ENCODE results near the gene POLN.
A peak's percentile ranks its signal among the peaks of the same experiment; 100 is the strongest.

Gene POLN

DNA sequence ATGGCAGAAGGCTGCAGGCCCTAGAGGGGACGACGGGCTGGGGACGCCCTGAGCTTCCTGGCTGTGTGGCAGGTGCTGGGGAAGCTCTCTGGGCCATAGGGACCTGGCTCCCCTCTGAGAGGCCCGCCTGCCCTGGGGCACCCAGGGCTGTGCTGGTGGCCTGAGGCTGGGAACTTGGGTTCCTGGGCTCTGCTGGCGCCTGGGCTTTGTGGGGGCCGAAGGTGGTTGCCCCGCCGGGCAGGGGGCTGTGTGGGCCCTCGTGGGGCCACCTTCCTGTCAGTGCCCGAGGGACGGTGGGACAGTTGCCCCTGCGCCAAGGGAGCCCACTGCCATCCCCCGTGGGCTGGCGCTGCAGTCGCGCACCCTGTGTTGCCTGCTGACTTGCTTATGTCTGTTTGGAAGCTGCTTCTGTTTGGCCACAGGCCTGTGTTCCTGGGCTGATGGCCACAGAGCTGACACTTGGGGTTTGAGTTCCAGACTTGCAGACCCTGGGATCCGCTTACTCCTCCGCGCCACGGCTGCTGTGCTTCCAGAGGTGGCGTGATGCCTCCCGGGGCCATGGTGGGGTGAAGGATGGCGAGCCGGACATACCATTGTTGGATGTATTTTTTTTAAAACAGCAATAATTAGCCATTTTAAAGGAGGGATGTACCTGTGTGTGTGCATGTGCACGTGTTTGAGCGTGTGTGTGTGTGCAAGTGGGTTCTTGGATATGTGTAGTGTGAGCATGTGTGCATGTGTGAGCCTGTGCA, 174.3 kb downstream of the POLN start:
- no peak for DNase-seq

DNA sequence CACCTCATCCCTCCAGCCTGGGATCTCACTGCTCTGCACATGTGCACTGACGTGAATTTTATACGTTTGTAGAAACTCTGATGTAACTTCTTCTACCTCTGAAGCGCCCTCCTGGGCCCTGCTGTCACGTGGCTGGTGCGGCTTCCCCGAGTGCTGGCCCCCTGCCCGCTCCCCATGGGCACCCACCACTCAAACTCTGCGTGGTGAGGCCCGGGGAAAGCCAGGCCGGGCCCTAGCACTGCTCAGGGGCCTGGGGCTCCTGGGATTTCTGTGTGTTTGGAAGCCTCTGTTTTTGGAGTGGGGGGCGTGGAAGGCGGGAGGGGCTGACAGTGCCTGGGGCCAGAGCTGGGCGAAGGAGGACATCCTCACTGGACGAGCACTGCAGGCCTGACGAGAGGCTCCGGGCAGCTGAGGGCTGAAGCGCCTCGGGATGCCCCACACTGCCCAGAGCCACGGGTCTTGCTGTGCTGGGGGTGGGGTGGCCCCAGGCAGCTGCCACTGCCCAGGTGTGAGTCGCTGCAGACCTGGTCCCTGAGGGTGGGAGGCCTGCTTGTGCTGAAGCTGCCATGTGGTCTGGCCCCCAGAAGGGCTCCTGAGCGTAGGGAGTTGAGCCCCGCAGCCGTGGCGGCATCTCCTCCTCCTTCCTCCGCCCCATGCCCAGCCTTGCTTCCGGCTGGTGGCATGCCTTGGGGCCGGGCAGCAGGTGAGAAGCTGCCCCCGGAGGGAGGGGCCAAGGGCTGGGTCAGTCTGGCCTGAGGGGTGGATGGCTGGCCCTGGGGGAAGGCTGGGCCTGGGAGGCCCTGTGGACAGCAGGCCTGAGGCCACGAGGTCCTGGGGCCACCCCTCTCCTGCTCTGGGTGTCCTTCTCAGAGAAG, 175.1 kb downstream of the POLN start:
- no peak for DNase-seq

DNA sequence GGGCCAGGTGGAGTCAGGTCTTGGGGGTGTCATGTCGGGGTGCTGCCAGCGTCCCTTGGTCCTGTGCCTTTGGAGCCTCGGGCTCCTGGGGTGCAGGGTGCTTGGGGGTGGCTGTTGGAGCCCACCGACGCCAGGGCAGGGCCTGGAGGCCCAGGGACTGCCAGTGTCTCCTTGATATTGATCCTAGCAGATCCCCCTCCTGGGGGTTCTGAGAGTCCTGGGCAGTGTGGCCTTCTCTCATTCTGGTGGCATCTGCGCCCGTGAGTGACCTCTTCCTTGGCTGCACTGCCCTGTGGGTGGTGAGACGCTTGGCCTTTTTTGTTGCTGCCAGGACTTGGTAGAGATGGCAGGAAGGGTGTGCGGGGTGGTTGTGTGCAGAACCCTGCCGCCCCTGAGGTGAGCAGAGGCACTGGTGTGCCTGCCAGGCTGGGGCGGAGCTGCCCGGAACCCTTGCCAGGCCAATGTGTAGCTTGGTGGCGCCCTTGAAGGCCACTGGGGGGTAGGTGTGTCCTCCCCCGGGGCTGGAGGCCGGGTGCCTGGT, 175.8 kb downstream of the POLN start:
- no peak for DNase-seq

DNA sequence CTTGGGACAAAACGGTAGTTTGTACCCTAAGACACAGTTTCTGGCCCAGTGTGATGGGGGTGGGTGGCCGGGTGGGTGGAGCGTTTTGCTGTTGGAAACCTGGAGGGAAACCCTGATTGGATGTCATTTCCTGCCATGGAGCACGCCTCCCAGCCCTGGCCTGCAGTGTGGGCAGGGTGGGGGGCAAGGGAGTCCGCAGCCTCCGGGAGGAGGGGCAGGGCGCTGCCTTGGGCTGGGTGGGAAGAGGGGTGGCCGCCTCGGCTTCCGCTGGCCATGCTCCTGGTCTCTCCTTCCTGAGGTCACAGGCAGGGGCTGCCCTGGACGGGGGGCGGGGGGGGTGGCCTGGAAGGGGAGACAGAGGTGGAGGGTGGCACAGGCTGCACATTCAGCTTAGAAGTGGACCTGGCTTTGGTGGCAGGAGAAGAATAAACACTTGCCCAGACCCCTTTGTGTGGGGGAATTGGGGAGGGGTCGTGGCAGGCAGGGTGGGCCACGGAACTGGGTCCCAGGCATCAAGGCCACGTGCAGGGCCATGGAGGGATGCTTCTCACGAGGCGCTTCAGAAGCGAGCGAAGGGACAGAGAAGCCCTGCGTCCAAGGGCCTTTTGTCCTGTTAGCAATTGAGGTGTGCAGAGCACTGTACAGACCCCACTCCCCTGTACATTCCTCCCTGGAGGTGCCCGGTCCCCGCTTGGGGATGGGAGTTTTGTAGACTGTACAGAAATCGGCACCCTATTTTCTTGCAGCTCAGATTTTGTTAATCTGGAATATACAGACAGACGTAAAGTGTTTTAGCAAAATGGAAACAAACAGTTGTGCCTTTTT, 176.6 kb downstream of the POLN start:
- DNase-seq, result no peak

DNA sequence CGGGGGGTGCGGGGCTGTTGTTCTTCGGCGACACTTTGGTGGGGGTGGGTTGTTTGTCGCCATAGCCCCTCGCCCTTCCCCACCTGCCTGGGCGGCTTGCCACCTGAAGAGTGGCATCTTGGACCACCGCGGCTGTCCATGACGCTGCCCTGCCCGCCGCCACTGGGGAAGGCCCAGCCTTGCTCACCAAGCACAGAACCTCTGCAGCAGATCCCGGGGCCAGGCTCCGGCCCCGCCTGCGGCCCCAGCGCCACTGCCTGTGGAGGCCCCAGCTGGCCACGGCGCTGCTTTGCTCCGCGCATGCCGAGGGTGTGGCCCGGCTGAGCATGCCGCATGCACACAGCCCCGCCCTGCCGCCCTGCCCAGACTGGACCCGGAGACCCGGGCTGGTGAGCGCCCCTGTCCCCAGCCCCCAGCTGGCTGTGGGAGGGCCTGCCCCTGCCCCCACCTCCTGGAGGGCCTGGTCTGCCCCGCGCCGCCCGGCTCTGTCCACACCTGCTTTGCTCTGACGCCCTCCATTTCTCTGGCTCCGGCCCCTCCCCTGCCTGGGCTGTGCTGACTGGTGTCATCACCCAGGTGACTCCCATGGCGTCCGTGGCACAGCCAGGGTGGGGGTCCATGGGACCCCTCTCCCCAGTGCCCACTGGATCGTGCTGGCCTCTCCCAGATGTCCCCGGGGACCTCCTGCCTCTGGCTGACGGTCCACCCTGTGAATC, 177.5 kb downstream of the POLN start:
- no peak for DNase-seq

DNA sequence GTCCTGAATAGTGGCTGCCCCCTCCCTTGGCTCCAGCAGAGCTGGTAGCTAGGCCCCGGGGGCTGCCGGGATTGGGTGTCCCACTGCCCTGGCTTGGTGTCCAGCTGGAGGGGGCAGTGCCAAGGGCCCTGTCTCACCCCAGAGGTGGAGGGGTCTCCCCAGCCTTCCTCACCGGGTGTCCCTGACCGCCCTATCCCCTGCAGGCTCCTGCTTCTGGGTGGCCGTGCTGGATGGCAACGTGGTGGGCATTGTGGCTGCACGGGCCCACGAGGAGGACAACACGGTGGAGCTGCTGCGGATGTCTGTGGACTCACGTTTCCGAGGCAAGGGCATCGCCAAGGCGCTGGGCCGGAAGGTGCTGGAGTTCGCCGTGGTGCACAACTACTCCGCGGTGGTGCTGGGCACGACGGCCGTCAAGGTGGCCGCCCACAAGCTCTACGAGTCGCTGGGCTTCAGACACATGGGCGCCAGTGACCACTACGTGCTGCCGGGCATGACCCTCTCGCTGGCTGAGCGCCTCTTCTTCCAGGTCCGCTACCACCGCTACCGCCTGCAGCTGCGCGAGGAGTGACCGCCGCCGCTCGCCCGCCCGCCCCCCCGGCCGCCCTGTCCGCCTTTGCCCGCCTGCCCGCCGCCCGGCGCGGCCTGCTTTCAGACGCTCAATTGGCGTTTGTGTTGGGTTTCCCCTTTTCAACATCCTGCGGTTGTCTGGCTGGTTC, 178.2 kb downstream of the POLN start:
- DNase-seq, result no peak

DNA sequence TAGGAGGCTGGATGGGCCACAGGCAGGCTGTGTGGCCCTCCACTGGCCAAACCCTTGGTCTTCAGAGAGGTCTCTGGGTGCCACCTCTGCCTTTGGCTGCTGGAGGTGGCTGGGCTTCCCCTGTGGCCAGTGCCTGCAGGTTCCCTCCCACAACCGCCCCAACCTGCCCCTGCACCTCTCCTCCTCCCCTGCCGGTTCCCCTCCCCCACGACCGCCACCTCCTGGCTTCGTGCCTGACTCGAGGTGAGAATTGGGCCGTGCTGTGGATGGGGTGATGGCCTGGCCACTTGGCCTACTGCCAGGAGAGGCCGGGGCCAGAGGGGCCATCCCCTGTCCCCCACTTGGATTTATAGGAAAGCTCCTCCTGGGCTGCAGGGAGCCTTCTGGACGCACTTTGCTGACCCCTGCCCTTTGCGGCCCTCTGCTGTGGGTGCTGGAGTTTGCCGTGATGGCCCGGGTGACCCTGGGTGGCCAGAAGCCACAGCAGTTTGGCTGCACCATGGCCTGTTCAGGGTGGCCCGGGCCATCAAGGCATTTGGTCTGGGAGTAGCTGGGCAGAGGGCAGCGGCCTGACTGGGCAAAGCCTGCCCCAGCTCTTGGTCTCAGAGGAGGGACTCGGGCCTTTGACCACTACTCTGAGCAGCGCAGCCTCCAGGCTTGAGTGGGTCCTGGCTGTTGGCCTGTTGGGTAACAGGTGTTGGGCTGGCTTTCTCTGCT, 179.0 kb downstream of the POLN start:
- no peak for DNase-seq

DNA sequence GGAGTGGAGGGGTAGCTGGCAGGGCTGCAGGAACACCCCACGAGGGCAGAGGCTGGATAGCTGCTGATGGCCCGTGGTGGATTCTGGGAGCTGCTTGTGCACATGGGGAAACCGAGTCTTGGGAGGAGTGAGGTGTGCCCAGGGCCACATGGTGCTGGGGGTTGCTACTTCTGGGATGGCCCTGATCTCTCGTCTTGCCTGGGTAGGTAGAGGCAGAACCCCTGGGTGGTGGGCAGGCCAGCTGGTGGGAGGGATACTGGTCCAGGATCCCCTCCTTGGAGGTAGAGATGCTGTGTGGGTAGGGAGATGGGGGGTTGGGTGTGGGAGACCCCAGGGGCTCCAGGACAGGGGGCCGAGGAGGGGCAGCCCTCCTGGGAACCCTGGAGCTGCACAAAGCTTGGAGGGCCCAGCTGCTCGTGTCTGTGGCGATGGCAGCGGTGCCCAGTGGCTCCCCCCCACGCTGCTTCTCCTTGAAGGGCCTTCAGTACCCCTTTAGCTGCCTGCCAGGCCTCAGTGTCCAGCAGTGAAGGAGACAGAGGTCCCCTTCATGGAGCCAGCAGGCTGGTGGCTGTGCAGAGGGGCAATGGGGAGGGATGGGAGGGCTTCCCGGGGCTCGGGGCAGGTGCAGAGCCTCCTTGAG, 179.6 kb downstream of the POLN start:
- DNase-seq, result no peak

DNA sequence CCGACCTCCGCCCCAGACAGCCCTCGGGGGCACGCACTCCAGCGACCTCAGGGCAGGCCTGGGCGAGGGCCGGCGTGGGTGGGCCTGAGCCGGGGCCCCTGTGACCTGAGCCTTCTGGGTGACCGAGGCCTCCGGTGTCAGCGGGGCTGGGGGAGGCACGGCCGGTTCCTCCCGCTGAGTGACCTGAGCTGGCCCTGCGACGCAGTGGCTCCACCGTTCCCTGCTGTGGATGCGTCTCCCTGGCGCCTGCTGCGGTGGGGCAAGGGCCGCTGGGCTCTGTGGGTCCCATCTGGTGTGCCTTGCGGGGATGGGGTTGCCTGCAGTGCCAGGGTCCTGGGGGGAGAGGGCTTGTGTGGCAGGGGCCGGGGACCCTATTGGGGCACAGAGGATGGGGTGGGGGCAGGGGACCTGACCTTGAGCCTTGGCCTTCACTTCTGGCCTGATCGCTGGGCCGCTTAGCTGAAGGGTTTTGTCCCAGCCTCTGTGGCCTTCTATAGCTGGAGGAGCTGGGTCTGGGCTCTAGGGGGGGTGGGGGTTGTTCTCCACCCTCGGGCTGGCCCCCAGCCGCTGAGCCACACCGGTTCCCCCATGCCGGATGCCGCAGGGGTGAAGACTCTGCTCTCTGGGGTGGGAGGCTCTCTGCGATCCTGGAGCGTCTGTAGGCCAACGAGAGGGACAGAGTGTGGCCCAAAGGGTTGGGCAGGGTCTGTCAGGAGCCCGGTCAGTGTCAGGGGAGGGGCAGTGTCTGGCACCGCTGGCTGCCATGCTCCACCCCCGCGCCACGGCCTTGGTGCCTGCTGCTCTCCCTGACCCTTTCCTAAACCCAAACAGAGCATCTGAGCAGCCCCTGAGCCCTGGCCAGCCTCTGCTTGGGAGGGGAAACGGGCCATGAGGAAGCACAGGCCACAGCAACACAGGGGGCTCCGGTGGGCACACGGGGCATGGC, 180.5 kb downstream of the POLN start:
- no peak for DNase-seq

DNA sequence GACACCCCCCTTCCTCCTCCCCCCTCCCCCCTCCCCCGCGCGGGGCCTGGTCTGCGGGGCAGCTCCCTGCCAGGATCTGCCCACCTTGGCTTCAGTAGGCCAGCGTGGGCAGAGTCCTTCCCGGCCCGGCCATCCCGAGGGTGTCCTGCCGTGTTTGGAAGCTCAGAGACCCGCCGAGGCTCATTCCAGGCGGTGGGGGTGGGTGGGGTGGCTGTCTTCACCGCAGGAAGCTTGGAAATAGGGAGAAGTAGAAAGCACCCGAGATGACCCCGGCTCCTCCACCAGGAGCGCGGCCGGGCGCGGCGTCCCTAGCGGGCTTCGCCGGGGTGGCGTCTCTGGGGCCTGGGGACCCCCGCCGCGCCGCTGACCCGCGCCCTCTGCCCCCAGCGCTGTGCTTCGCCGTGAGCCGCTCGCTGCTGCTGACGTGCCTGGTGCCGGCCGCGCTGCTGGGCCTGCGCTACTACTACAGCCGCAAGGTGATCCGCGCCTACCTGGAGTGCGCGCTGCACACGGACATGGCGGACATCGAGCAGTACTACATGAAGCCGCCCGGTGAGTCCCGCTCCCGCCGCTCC, 181.2 kb downstream of the POLN start:
- DNase-seq, result peak; percentile 80

DNA sequence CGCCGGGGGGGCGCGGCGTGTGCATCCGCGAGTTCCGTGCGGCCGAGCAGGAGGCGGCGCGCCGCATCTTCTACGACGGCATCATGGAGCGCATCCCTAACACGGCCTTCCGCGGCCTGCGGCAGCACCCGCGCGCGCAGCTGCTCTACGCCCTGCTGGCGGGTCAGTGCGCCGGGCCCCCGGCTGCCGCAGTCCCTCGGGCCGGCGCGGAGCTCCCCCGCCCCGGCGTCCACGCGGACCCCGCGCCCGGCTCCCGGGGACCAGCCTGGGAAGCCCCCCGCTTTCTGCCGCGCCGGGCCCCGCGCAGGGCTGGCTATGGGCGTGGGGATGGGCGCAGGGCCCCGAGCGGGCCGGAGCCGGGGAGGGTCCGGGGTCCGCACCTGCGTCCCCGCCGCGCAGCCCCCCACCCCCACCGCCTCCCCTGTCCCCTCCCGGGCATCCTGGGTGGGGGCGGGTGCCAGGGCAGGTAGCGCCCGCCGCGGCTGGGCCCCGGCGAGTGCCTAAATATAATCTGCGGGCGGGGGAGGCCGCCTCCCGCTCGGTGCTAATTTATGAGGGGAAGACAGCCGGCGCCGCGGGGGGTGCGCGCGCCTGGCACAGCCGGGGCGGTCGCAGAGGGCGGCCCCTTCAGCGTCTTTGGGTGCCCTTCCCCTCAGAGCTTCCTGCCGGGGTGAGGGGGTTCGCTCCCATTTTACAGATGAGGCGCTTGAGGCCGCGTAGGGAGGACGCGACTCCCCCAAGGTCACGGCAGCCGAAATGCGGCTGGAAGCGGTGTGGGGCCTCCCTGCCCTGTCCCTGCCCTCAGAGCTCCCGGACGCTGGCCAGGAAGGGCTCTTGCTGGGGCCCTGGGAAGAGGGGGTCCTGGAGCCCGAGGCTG, 182.0 kb downstream of the POLN start:
- no peak for DNase-seq

DNA sequence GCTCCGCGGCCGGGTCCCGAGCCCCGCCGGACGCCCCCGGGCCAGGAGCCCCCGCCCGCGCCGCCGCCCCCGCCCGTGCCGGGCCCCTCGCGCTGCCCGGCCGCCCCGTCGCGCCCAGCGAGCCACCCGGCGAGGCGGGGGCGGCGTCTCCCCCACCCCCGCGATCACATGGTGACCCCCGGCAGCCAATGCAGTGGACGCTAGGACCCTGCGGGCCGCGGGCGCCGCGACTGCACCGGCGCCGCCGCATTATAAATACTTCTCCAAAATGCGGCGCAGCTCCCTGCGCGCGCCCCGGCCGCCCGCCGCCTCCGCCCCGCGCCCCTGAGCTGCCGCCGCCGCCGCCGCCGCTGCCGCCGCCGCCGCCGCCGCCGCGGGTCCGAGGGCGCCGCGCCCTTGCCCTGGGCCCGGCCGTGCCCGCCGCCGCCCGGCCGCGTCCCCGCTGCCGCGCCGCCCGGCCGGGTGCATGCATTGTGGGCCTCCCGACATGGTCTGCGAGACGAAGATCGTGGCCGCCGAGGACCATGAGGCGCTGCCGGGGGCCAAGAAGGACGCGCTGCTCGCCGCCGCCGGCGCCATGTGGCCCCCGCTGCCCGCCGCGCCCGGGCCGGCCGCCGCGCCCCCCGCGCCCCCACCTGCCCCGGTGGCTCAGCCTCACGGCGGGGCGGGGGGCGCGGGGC, 182.7 kb downstream of the POLN start, which contains the start of gene NAT8L:
Gene NAT8L, plus strand, starts transcription at position 282 of the 680 bp plus-strand sequence. Its CDS starts 185 bp downstream, at position 467.
- no peak for DNase-seq

DNA sequence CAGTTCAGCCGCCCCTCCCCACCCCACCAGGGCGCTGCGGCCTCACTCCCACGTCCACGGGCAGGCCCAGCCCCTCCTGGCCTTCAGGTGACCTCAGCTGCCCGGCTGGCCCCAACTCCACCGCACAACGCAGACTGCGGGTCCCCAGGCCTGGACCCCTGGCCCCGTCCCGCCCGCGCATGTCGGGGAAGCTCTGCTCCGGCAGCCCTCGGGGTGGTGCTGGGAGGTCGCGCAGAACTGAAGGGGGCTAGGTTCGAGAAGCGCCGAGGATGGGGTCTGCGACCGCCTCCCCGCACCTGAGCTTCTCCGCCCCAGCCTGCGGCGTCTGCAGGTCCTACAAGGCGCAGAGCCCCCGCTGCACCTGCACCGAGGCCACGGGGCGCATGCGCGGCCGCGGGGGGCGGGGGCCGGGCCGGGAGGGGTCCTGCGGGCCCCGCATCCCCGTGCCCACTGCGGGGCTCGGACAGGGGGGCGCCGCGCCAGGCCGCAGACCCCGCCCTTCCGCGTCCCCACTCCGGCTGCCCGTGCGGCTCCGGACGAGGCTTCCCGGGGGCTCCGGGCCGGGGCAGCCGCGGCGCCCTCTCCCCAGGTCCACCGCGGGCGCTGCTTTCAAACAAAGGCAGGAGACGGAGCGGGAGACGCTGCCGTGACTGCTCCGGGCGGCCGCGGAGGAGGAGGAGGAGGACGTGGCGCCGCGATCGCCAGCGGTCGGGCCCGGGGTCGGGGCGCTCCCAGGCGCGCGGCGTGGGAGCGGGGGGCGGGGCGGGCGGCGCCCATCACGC, 183.5 kb downstream of the POLN start:
- DNase-seq, result no peak

DNA sequence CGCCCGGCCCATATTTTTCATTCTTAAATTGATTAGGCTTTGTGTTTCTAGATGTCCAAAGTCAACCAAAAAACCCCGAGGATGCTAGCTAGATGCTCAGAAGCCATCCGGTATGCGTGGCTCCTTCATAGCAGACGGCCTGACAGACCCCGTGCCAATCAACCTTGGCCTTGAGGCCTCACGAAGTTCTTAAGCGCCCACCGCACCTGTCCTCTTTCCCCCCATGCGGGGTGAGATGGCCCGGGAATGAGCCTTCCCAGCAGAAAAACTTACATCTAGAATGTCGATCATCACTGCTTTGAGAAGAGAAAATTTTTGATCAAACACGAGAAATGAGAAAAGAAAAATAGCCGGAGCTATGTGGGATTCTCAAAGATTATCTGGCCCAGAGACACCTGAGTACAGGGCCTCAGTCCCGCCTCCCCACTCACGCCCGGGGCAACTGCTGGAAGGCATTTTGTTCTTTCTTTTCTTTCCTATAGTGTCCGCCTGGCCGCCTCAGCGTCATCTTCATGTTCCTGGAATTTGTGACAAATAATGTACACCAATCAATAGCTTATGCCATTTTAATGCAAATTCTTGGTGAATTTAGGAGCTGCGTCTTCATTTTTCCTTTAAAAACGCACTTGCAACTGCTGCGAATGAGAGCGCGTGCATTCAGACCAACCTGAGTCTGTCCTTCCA, 184.4 kb downstream of the POLN start:
- DNase-seq, result no peak

DNA sequence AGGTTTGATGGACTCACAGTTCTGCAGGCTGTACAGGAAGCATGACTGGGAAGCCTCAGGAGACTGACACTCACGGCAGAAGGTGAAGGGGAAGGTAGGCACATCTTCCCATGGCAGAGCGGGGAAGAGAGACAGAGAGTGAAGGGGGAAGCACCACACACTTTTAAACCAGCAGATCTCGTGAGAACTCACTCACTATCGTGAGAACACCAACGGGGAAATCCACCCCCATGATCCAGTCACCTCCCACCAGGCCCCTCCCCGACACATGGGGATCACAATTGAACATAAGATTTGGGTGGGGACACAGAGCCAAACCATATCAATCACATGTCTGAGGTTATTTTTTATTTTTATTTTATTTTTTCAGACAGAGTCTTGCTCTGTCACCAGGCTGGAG, 187.7 kb downstream of the POLN start:
- DNase-seq, result peak; percentile 7

DNA sequence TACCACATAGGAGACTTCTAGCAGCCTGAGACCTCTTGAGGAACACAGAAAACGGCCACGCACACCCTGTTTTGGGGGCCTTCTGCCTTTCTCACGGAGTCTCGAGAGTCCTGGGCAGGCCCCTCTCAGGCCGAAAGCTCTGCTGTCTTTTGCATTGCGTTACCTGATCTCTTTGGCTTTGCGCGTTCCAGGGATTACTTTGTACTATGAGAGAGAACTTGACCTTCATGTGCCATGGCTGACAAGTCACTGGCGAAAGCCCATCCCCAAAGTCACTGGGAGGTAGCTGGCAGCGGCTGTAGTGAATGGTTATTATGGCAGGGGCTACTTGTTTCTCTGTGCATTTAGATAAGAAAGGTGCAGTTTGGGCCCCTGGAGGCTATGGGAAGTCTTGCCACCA, 190.8 kb downstream of the POLN start:
- DNase-seq, result peak; percentile 43

All from islet precursor cell (in vitro differentiated cells).